HEK293 (cell line): Measurements from ENCODE around the gene C4orf51.

Experiments
- CTCF ChIA-PET: fragments of 350-600 bp; formaldehyde crosslinking; extraction: SDS; loops from one replicate; lab custom pipeline; 2021; ENCODE audit warnings: antibody characterized with exemption; lab: Yijun Ruan, JAX
- POLR2A ChIA-PET: fragments of 300-600 bp; formaldehyde crosslinking; extraction: SDS; loops from one replicate; lab custom pipeline; 2020; ENCODE audit warnings: antibody characterized with exemption, inconsistent platforms; lab: Yijun Ruan, JAX
- H3K27ac ChIP-seq: fragments of 200-500 bp; sonication (Bioruptor generic); 2 replicates; pipeline ENCODE4 v1.5.1; 2014; ENCODE audit warnings: low read depth, low read length, control low read depth, inconsistent platforms; ENCODE audit errors: extremely low read depth
- H3K36me3 ChIP-seq, 2 experiments: fragments of 200-500 bp in 1 of 2; sonication (Bioruptor generic) in 1 of 2; 1 replicate in 1 of 2; 2 replicates in 1 of 2; pipeline ENCODE4 v1.5.1; 2014 to 2017; ENCODE audit warnings: inconsistent platforms in 2 of 2, low read length in 2 of 2; ENCODE audit not compliant: control insufficient read depth in 2 of 2, insufficient read depth in 1 of 2
- H3K4me1 ChIP-seq: fragments of 200-500 bp; sonication (Bioruptor generic); 2 replicates; pipeline ENCODE4 v1.5.1; 2014; ENCODE audit warnings: mild to moderate bottlenecking, low read length, inconsistent platforms; ENCODE audit not compliant: control insufficient read depth, insufficient read depth
- H3K4me3 ChIP-seq: 2 replicates; pipeline ENCODE4 v1.5.1; 2011; ENCODE audit warnings: low read depth, mild to moderate bottlenecking, control low read depth, low read length, moderate library complexity
- H3K9me3 ChIP-seq: fragments of 200-500 bp; sonication (Bioruptor generic); 2 replicates; pipeline ENCODE4 v1.5.1; 2014; ENCODE audit warnings: low read depth, low read length, inconsistent platforms; ENCODE audit not compliant: control insufficient read depth, insufficient read depth
- AEBP2 ChIP-seq: fragments of 450-650 bp; formaldehyde crosslinking; IDR thresholded peaks from 2 replicates; pipeline ENCODE4 v1.5.1; 2016; ENCODE audit warnings: missing biosample characterization, missing genetic modification characterization, borderline replicate concordance
- BCL6B ChIP-seq: fragments of 450-650 bp; formaldehyde crosslinking; IDR thresholded peaks from 2 replicates; pipeline ENCODE4 v1.5.1; 2017; ENCODE audit warnings: missing biosample characterization, missing genetic modification characterization
- HOXA7 ChIP-seq: sonication (generic); formaldehyde crosslinking; IDR thresholded peaks from 2 replicates; pipeline ENCODE4 v1.8.1; 2022; ENCODE audit warnings: missing genetic modification reagents, borderline replicate concordance
- HOXC10 ChIP-seq: sonication (generic); formaldehyde crosslinking; IDR thresholded peaks from 2 replicates; pipeline ENCODE4 v1.8.1; 2023; ENCODE audit warnings: mild to moderate bottlenecking, missing genetic modification reagents
- IKZF3 ChIP-seq: fragments of 450-650 bp; IDR thresholded peaks from 2 replicates; pipeline ENCODE4 v1.5.0; 2018; ENCODE audit warnings: missing biosample characterization, mild to moderate bottlenecking, missing genetic modification characterization, moderate library complexity
- KLF17 ChIP-seq: fragments of 450-650 bp; formaldehyde crosslinking; IDR thresholded peaks from 2 replicates; pipeline ENCODE4 v1.5.1; 2016; ENCODE audit warnings: missing biosample characterization, missing genetic modification characterization
- SALL2 ChIP-seq: fragments of 450-650 bp; formaldehyde crosslinking; IDR thresholded peaks from 2 replicates; pipeline ENCODE4 v1.5.0; 2017; ENCODE audit warnings: missing biosample characterization, mild to moderate bottlenecking, missing genetic modification characterization, borderline replicate concordance
- TSHZ1 ChIP-seq: fragments of 450-650 bp; formaldehyde crosslinking; IDR thresholded peaks from 2 replicates; pipeline ENCODE4 v1.5.1; 2016; ENCODE audit warnings: missing biosample characterization, missing genetic modification characterization, borderline replicate concordance
- WT1 ChIP-seq: fragments of 450-650 bp; formaldehyde crosslinking; IDR thresholded peaks from 2 replicates; pipeline ENCODE4 v1.5.1; 2016; ENCODE audit warnings: missing biosample characterization, missing genetic modification characterization
- ZBTB10 ChIP-seq: fragments of 450-650 bp; formaldehyde crosslinking; IDR thresholded peaks from 2 replicates; pipeline ENCODE4 v1.5.1; 2016; ENCODE audit warnings: missing biosample characterization, missing genetic modification characterization
- ZBTB7A ChIP-seq: fragments of 450-650 bp; formaldehyde crosslinking; IDR thresholded peaks from 2 replicates; pipeline ENCODE4 v1.5.1; 2016; ENCODE audit warnings: low read depth, missing biosample characterization, missing genetic modification characterization
- ZFP37 ChIP-seq: fragments of 450-650 bp; formaldehyde crosslinking; IDR thresholded peaks from 2 replicates; pipeline ENCODE4 v1.5.1; 2016; ENCODE audit warnings: missing biosample characterization, missing genetic modification characterization
- ZNF19 ChIP-seq: fragments of 450-650 bp; formaldehyde crosslinking; IDR thresholded peaks from 2 replicates; pipeline ENCODE4; 2016; ENCODE audit warnings: missing biosample characterization, missing genetic modification characterization, low read depth
- ZNF341 ChIP-seq: fragments of 450-650 bp; formaldehyde crosslinking; IDR thresholded peaks from 2 replicates; pipeline ENCODE4; 2016; ENCODE audit warnings: low read depth, missing biosample characterization, missing genetic modification characterization
- ZNF501 ChIP-seq: fragments of 450-650 bp; formaldehyde crosslinking; IDR thresholded peaks from 2 replicates; pipeline ENCODE4 v1.5.1; 2016; ENCODE audit warnings: missing biosample characterization, missing genetic modification characterization
- ZNF555 ChIP-seq: fragments of 450-650 bp; formaldehyde crosslinking; conservative IDR thresholded peaks from 2 replicates; pipeline ENCODE4 v1.5.1; 2017; ENCODE audit warnings: missing biosample characterization, mild to moderate bottlenecking, missing genetic modification characterization, inconsistent platforms
- ZNF747 ChIP-seq: fragments of 450-650 bp; formaldehyde crosslinking; IDR thresholded peaks from 2 replicates; pipeline ENCODE4 v1.5.1; 2016; ENCODE audit warnings: missing biosample characterization, missing genetic modification characterization
- ZNF791 ChIP-seq: fragments of 450-650 bp; formaldehyde crosslinking; IDR thresholded peaks from 2 replicates; pipeline ENCODE4 v1.5.1; 2016; ENCODE audit warnings: missing biosample characterization, missing genetic modification characterization
- ZSCAN18 ChIP-seq: fragments of 450-650 bp; formaldehyde crosslinking; IDR thresholded peaks from 2 replicates; pipeline ENCODE4 v1.5.1; 2016; ENCODE audit warnings: missing biosample characterization, missing genetic modification characterization

The C4orf51 gene

GRCh38 chr4:145643295-145643694 lies 36.7 kb upstream of the C4orf51 start:
- Histone ChIP-seq H3K27ac (no peak overlapping the region), H3K9me3 (no peaks in the 10 kb centered on the region), H3K4me1 (no peaks in the 10 kb centered on the region), H3K4me3 (no peak overlapping the region), H3K36me3 (no peaks in the 10 kb centered on the region)
- CTCF ChIA-PET: interaction anchor here (0.6 to 2.0 kb wide), 2 partner anchors 33 to 132 kb away, joined by 3 to 5 read pairs; no protein-coding TSS in a partner anchor
- POLR2A ChIA-PET: no interaction called here
- TF ChIP-seq HOXC10 (CRISPR knock-in tag) (no peak), ZSCAN18 (tag by site-specific recombination) (no peak), ZNF555 (tag by site-specific recombination) (no peak), ZNF19 (tag by site-specific recombination) (no peak), SALL2 (tag by site-specific recombination) (no peak), ZNF501 (tag by site-specific recombination) (no peak), ZNF341 (tag by site-specific recombination) (no peak), ZFP37 (tag by site-specific recombination) (no peak), ZNF791 (tag by site-specific recombination) (no peak), AEBP2 (tag by site-specific recombination) (no peak), WT1 (tag by site-specific recombination) (no peak), ZNF747 (no peak), TSHZ1 (tag by site-specific recombination) (no peak), ZBTB10 (tag by site-specific recombination) (no peak), KLF17 (tag by site-specific recombination) (no peak), IKZF3 (tag by site-specific recombination) (no peak), BCL6B (tag by site-specific recombination) (no peak), HOXA7 (CRISPR knock-in tag) (no peak), ZBTB7A (tag by site-specific recombination) (no peak)
